ENCODE results near the gene TMEM255B. TPM values are rescaled to one million over a fixed set of nuclear protein-coding genes. Genes with fewer than 3 reads are reported as not detected.
A peak's percentile ranks its signal among the peaks of the same experiment; 100 is the strongest.

The TMEM255B gene
- total and polyA plus RNA-seq, 2 donors (not counting 3 experiments of a cell fraction or from before 2014, with no cell fraction given), result 105 to 121 TPM

GRCh38 chr13:113729187-113730019 is 29.6 kb upstream of the TMEM255B start:
- POLR2A ChIA-PET, result no interaction called here
- no peaks in the 10 kb centered on the region for H4K20me1 ChIP-seq (replicated peaks; ENCODE audit: control insufficient read depth, extremely low read depth, insufficient read depth, low read length)
- no peaks in the 10 kb centered on the region for H3K36me3 ChIP-seq (ENCODE audit: control insufficient read depth in 2 of 2, extremely low read depth in 1 of 2, insufficient read depth in 2 of 2, low read length in 2 of 2)
- H2AFZ ChIP-seq (ENCODE audit: low read depth, low read length), result no peak overlapping the region
- no peak for FAIRE-seq
- H3K27ac ChIP-seq (ENCODE audit: insufficient read depth, low read depth, low read length), result no peak overlapping the region
- BruUV-seq (replicated peaks), result no TSS peak
- no peak overlapping the region for H3K4me2 ChIP-seq (ENCODE audit: insufficient read depth, low read length)
- intact Hi-C loops (cut with micrococcal nuclease) (no loop called here), dilution Hi-C loops (cut with MboI; ENCODE audit: extremely low pct_ligation_motif_present, low sequenced_read_pairs) (no loop called here)
- no peaks in the 10 kb centered on the region for H3K79me2 ChIP-seq (ENCODE audit: control insufficient read depth, insufficient read depth, low read length)
- no peaks in the 10 kb centered on the region for H3K9me1 ChIP-seq (replicated peaks; ENCODE audit: control insufficient read depth, extremely low read depth, insufficient read depth, low read length)
- H3K4me3 ChIP-seq (replicated peaks in 1 of 3; ENCODE audit: insufficient read depth in 1 of 3, low read depth in 1 of 3, low read length in 3 of 3), result no peak overlapping the region
- no peaks in the 10 kb centered on the region for H3K9me3 ChIP-seq (replicated peaks; ENCODE audit: control insufficient read depth, insufficient read depth, low read length)
- CTCF ChIA-PET, result no interaction called here
- H3K4me1 ChIP-seq (ENCODE audit: control insufficient read depth, extremely low read depth, insufficient read depth, low read length), result no peaks in the 10 kb centered on the region
- DNase-seq (ENCODE audit: low read depth, low spot score), result no peak
- TF ChIP-seq GATA2 (IDR thresholded peaks at IDR 0.05; ENCODE audit: insufficient read depth, insufficient read length, low read depth, low read length) (no peak), EZH2 (IDR thresholded peaks at IDR 0.05; ENCODE audit: borderline replicate concordance, low read depth, low read length, severe bottlenecking) (peak; percentile 47)
- no peak overlapping the region for H3K9ac ChIP-seq (replicated peaks; ENCODE audit: extremely low read depth, insufficient read depth, low read length)
- peaks cover 0 to 2% of the 10 kb centered on the region in 2 experiments for H3K27me3 ChIP-seq (ENCODE audit: control insufficient read depth in 2 of 2, insufficient read depth in 2 of 2, low read length in 2 of 2)

- H3K27me3 ChIP-seq (ENCODE audit: control insufficient read depth in 2 of 2, insufficient read depth in 2 of 2, low read length in 2 of 2), result peaks cover 0 to 2% of the 10 kb centered on the region in 2 experiments
- H3K4me1 ChIP-seq (ENCODE audit: control insufficient read depth, extremely low read depth, insufficient read depth, low read length), result no peaks in the 10 kb centered on the region
- no peaks in the 10 kb centered on the region for H4K20me1 ChIP-seq (replicated peaks; ENCODE audit: control insufficient read depth, extremely low read depth, insufficient read depth, low read length)
- no peaks in the 10 kb centered on the region for H3K36me3 ChIP-seq (ENCODE audit: control insufficient read depth in 2 of 2, extremely low read depth in 1 of 2, insufficient read depth in 2 of 2, low read length in 2 of 2)
- TF ChIP-seq MAX (IDR thresholded peaks at IDR 0.05; ENCODE audit: insufficient read depth, insufficient read length) (no peak), GATA2 (IDR thresholded peaks at IDR 0.05; ENCODE audit: insufficient read depth, insufficient read length, low read depth, low read length) (no peak), EZH2 (IDR thresholded peaks at IDR 0.05; ENCODE audit: borderline replicate concordance, low read depth, low read length, severe bottlenecking) (no peak), CTCF (IDR thresholded peaks at IDR 0.05; ENCODE audit: extremely low read depth in 1 of 2, insufficient read depth in 1 of 2, low read depth in 1 of 2, low read length in 2 of 2) (no peak), MYC (IDR thresholded peaks at IDR 0.05; ENCODE audit: low read depth, low read length) (no peak), FOS (IDR thresholded peaks at IDR 0.05; ENCODE audit: borderline replicate concordance, insufficient read depth, low read length) (no peak)
- no peaks in the 10 kb centered on the region for H3K9me3 ChIP-seq (replicated peaks; ENCODE audit: control insufficient read depth, insufficient read depth, low read length)
- intact Hi-C loops (cut with micrococcal nuclease), result no loop called here
- H3K4me3 ChIP-seq (replicated peaks in 1 of 3; ENCODE audit: insufficient read depth in 1 of 3, low read depth in 1 of 3, low read length in 3 of 3), result no peak overlapping the region
- dilution Hi-C loops (cut with MboI; ENCODE audit: extremely low pct_ligation_motif_present, low sequenced_read_pairs), result no loop called here
- no TSS peak for BruUV-seq (replicated peaks)
- FAIRE-seq (no peak), DNase-seq (ENCODE audit: low read depth, low spot score) (no peak)
- H3K79me2 ChIP-seq (ENCODE audit: control insufficient read depth, insufficient read depth, low read length), result no peaks in the 10 kb centered on the region
- H2AFZ ChIP-seq (ENCODE audit: low read depth, low read length), result no peak overlapping the region
- H3K27ac ChIP-seq (ENCODE audit: insufficient read depth, low read depth, low read length), result no peak overlapping the region
- CTCF ChIA-PET, result no interaction called here
- no peaks in the 10 kb centered on the region for H3K9me1 ChIP-seq (replicated peaks; ENCODE audit: control insufficient read depth, extremely low read depth, insufficient read depth, low read length)
- H3K9ac ChIP-seq (replicated peaks; ENCODE audit: extremely low read depth, insufficient read depth, low read length), result no peak overlapping the region
- POLR2A ChIA-PET, result no interaction called here
- H3K4me2 ChIP-seq (ENCODE audit: insufficient read depth, low read length), result no peak overlapping the region
Observed at GRCh38 chr13:113730258-113730691, 28.8 kb upstream of the TMEM255B start.
